HG03060 (cell line): Measurements from ENCODE around the gene MOB3B.
A peak's percentile ranks its signal among the peaks of the same experiment; 100 is the strongest.
"Not testable (repeated sequence)": the region's sequence is repeated elsewhere in the genome, so short reads cannot be mapped to it uniquely, and the experiment has no call there.

Source experiments
- ATAC-seq: cut with Tn5 transposase; IDR thresholded peaks from one replicate; pipeline ENCODE4 v1.9.1; 2021; ENCODE audit warnings: low read depth, moderate number of reproducible peaks; ENCODE audit not compliant: unreplicated experiment

MOB3B gene

DNA sequence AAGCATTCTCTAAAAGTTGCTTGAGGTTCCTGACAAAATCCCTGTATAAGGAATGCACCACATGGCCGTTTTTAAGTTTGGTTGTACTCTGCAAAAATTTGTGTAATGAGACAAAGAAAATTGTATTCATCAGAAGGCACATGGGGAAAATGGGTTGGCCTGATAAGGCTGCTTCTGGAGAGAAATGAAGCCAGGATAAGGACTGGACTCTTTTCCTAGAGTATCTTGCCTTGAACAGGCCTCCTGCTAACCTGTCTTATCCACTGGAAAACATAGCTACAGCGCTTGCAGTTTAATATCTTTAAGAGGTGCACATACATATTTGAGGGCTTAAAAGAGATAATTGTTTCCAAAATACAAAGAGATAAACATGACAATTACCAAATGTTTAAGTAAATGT lies 46.9 kb downstream of the MOB3B start:
- ATAC-seq: no peak

DNA sequence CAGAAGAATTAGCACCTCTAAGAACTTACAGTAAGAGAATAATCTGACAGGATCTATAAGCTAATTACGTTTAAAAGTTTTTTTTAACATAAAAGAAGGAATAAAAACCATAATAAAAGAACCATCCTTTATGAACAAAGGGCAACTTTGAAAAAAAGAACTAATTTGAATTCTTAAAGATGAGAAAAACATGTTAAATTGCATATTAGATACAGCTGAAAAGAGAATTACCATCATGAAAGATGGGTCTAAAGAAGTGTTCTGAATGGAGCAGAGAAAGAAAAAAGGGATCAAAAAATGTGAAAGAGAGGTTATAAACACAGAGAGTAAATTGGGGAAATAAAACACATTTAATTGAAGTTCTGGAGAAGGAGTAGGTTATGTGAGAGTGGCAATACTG lies 51.3 kb downstream of the MOB3B start:
- no peak for ATAC-seq

DNA sequence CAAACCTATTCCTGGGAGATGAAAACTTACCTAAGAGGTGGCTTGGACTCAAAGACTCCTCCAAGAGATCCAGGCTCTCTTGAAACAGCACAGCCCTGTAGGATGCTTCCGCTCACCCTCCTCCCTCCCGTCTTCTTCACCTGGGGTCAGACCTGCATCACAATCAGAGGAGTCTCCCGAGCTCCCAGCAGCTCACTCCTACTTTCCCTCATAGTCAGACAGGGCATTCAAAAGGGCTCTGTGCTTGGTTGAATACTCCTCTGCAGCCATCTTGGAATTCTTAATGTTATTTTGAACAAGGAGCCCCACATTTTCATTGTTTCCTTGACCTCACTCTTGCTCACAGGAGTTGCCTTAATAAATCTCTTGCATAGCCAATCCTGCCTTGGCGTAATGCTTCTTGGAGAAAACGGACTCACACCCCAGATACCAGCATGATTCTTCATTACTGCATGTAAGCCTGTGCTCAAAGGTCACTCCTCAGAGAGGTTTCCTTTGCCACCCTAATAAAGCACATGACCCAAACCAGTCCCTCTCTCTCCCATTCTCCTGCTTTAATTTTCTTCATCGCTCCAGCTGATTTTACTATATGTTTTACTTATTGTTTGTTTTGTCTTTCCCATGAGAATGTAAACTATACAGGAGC lies 52.6 kb downstream of the MOB3B start:
- no peak for ATAC-seq

DNA sequence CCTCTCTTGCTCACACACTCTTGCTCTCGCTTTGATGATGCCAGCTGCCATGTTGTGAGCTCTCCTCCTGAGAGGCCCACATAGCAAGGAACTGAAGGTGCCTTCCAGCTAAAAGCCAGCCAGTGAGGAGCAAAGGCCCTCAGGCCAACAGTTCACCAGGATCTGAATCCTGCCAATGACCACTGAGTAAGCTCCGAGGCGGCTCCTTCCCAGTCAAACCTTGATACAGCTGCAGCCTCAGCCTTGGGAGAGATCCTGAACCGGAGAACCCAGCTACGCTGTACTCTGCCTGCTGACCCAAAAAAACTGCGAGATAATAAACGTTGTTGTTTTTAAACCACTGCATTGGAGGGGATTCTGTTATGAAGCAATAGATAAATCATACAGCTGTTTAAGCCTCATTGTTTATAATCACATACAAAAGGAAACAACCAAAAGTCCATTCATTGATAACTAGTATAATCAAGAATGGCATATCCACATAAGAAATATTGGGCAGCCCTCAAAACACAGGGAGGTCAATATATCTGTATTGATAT lies 54.5 kb downstream of the MOB3B start:
- no peak for ATAC-seq

DNA sequence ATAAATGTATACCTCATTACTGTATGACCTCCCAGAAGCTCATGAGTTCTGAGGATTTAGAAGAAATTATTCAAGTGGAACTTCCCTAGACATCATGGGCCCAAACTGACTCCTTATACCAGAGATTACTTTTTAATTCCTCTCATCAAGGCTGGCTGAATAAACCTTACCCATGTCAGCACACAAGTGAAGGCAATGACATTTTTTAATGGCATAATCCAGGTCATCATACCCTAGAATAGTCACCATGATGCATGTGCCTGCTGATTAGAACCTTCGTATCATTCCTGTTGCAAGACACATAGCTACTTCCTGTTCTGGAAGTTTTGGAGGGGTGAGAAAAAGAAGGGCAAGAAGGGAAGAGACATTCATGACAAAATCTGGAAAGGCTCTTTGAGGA lies 55.3 kb downstream of the MOB3B start:
- no peak for ATAC-seq

DNA sequence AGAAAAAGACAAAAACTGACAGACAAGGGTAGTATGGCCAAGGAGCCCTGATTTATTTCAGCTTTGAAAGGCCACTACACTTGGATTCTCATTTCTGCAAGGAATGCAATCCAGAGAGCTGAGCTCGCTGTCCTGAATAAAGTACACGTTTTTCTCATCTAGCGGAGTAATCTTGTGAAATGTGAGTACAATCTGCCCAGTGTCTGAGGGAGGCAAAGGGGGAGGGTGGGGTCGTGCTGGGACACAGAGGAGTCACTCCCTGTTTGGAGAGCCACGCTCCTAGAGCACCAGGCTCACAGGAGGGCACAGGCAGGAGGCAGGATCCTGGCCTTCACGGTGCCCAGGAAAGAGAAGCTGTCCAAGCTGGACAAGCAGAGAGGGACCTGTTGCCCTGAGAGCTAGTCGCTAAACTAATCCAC lies 56.5 kb downstream of the MOB3B start:
- no peak for ATAC-seq

DNA sequence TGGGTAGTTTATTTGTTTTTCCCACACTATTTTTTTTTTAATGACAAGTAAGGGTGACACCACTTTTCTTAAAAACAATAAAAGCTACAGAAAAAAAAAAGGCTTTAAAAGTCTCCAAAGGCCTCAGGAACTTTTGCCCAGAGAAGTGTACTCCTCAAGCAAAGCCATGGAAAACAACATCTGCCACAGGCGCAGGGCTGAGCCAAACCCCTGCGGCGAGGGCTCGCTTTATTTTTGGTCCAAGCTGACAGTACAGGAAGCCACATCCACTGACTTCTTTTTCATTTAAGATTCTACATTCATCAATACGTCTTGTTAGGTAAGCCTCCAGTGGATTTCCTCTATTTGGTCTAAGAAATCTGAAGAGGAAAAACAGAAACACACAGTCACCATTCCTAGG lies 57.4 kb downstream of the MOB3B start:
- ATAC-seq: no peak

DNA sequence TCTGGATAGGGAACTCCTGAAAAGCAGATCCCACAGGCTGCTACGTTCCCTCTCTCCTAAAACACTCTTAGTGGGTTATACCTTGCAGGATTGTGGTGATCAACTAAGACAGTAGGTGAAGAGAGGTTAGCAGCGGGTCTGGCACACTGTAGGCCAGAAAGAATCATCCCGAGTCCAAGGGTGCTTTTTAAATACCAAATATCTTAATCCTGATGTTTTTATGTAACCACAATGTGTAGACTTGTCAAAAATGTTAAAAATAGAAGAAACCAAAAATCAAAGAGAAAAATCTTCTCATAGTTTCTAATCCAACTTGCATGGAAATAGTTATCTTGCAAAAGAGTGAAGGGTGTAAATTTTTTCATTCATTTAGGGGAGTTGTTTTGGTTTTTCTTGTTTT lies 57.8 kb downstream of the MOB3B start:
- no peak for ATAC-seq

DNA sequence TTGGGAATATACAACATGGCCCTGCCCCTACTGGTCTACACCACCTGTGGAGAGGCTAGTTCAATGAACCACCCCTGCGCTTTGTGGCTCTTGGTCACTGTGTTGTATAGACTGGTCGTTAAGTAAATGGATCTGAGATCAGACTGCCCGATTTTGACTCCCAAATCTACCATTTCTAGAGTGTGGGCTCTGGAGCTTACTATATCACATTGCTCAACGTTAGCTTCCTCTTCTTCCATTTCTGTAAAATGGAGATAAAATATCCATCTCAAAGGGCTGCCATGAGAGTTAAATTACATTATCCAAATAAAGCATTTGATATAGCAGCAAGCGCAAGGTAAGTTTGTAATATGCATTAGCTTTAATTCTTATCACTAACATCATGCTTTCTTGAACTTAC lies 58.2 kb downstream of the MOB3B start:
- ATAC-seq: no peak

DNA sequence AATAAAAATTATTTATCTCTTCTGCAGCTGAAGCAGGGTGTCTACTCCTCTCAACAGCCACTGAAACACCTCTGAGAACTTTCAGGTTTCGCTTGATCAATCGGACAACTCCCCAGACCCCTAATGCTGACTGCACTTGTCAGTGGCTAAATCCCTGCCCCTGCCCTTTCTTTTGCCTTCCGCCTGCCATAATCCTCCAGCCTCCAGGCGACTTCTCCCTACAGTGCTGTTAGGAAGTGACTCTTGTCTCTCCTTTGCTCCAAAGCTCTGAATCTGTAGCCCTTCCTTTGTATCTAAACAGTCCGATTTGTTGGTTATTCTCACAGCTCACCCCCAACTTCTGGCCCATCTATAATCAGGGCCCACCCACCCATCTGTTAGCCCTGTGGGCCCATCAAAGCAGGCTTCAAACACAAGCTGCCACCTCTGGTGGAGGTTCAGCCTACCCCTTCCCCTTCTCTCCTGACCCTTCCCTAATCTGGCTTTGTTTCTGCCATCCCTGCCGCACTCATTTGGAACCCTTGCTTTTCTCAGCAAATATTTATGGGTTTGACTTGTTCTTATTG lies 59.2 kb downstream of the MOB3B start:
- ATAC-seq: no peak

DNA sequence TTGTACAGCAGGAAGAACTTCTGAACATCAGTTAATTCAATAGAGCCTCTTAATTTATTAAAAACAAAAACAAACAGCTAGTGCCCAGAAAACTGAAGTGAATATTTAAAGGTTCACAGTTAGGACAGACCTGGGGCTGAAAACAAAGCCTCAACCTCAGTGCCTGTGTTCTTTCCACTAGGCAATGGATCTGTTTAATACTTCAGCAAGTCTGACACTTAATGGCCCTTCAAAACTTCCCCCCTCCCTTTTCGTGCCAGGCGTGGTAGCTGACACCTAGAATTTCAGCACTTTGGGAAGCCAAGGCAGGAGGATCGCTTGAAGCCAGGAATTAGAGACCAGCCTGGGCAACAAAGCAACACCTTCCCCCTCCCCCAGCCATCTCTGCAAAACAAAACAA lies 60.1 kb downstream of the MOB3B start:
- ATAC-seq: no peak

DNA sequence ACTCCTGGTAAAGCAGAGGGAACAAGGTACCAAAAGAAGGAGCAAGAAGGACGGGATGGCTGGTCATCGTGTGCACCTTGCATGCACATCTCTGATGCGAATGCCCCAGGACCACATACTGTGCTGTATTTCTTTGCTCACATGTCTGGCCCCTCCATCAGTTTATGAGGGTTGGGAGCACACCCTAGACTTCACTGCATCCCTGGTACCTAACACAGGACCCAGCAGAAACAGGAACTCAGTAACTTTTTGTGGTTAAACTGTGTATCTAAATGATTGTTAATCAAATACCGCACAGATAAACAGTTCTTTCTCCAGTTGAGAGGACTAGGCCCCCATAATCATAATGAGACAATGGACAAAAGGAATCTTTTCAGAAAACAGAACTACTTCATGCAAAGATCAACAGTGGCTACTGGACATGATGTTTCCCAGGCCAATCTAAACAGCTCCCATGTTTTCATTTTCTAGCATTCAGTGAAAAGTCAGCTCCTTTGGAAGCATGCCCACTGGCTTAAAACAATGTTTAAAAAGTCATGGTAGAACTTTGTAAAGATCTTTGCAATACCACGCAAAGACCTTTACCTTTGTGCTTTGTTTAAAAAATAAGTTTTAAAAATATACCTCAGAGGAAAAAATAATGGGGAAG lies 61.0 kb downstream of the MOB3B start:
- ATAC-seq: no peak

DNA sequence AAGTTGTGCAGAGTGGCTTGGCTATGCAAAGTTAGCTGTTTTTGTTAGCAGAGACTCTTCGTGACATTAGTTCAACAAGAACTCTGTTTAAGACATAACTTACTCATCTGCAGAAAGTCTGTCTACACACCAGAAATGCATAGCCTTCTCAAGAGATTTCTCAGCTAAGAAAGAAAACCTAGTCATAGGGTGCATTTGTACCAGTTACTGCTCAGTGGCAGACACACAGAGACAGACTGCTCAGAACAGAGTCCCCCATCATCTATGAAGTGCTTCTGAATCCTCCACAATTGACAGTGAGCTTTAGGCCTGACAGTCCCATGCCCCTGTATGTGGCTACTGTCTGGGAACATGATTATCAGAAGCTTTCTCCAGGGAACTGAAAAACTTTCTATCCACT lies 61.6 kb downstream of the MOB3B start:
- ATAC-seq: no peak

DNA sequence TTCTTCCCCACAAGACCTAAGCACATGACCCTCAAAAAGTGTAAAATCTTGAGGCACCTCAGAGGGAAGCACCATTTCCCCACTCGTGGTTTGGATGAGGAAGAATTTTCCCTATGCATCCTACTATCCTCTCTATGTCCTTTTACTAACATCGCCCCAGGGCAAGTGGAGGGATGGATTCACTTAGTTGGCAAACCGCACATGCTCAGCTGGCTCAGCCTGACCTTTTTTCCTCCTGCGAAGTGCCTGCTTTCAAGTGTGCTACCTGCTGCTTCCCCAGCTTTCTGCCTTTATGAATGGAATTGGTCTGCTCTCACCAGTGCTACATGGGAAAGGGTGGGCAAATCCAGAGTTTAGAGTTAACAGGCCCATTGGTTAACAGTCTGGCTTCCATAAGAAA lies 62.1 kb downstream of the MOB3B start:
- ATAC-seq: no peak

DNA sequence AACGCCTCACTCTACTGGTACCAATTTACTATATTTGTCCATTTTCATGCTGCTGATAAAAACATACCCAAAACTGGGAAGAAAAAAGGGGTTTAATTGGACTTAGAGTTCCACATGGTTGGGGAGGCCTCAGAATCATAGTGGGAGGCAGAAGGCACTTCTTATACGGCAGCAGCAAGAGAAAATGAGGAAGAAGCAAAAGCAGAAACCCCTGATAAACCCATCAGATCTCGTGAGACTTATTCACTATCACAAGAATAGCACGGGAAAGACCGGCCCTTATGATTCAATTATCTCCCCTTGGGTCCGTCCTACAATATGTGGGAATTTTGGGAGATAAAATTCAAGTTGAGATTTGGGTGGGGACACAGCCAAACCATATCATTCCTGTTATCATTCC lies 63.1 kb downstream of the MOB3B start:
- not testable (repeated sequence) for ATAC-seq

DNA sequence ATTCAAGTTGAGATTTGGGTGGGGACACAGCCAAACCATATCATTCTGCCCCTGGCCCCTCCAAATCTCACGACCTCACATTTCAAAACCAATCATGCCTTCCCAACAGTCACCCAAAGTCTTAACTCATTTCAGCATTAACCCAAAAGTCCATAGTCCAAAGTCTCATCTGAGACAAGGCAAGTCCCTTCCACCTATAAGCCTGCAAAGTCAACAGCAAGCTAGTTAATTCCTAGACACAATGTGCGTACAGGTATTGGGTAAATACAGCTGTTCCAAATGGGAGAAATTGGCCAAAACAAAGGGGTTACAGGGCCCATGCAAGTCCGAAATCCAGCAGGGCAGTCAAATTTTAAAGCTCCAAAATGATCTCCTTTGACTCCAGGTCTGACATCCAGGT lies 64.7 kb downstream of the MOB3B start:
- ATAC-seq: not testable (repeated sequence)

DNA sequence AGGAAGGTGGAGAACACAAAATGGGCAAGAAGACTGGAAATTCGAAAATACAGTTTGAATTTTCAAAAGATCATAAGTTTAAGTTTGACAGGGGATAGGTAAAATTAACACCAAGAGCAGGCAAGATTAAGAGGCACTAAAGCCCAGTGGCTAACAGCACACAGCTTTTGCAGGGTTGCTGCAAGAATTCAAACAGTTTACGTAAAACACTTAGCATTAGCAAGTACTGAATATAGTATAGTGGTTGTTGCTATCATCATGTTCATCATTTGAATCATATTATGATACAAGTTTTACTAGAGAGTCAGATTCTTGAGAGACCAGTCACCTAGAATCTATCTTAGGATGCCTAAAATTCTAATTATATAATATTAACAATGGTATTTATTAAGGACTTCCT lies 66.8 kb downstream of the MOB3B start:
- no peak for ATAC-seq

DNA sequence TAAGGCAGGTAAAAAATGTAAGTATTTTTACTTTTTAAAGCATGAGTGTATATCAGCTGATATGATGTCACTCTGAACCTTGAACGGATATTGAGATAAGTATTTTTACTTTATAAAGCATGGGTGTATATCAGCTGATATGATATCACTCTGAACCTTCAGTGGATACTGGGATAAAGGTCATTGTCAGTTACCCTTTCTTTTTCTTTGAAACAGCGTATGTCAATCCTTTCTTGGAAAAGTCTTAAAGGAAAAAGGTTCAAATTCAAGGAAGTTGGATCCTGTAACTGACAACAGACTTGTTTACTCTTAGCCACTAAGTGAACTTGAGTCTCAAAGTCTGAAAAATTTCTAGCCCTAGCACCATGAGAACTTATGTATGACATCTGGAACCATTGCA lies 67.2 kb downstream of the MOB3B start:
- ATAC-seq: no peak

DNA sequence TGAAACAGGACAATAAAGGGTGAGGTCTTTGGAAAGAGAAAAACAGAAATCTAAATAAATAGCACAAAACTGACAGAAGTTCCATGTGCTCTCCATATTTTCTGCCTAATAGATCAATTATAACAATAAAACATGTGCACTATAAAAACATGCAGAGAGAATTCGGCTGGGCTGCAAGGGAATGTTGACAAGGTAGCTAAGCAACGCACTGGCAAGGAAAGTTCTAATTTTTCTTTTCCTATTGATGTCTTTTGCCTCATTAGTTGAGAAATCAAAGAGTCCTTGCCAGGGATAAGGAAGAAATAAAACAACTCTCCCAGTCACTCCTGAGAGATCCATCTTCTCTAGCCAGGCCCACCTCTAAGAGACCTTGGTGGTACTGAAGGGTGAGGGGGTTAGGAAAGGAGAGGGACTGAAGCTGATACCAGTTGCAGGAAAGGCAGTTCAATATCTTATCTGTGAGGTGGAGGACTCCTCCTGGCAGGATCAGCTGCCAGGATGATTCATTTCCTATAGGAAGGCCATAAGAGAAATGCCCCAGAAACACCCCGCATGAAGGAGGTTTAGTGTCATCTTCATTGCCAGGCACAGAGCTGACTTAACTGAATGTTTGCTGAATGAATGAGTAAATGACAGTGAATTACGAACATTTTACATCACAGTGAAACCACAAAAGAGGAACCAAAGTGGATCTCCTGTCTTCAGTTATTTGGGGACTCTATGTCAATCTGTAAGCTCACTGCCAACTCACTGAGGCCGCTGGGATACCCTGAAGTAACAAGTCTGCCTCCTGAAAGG lies 69.2 kb downstream of the MOB3B start:
- ATAC-seq: peak; percentile 92

DNA sequence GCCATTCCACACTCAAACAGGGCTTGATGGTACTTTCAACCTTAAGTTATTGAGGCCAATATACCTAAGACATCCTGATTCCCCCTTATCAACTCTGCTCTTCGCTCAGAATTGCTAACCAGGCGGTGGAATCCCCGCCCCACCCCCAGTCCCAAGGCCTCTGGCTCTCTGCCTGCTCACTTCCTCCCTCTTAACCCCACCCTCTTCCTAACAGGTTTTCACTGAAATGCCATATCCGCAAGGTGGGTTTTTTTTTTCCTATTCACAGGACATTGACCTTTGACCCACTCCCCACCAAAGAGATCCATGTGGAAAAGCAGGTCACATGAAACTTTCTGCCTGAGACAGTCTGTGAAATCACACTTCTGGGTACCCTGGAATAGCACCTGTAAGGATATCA lies 72.2 kb downstream of the MOB3B start:
- no peak for ATAC-seq

DNA sequence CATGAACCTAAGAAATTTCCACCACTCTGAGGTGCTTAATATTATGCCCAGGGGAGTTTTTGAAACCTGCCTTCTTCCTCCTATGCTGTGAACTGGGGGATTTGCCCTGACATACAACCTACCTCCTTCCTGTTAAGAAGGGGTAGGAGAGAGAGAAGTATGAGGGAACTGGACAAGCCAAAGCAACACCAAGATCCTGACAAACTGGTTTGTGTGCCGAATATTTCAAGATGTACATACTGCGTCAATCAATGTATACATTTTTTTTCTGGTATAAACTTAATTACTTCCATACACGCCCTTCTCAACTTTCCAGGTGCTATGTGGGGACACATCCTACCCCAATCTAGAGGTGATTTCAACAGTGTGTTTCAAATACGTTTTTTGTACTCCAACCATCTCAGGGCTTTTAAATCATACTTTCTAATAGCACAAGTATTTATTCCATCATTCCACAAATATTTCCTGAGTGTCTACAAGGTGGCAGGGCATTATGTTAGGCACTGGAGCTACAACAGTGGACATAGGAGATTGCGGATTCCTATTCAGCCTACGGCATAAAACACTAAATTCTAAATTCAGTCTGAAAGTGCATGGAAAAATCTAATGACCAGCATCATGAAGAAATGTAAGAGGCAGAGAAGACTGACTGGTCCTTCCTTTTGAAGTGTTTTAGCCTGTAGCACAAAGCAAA lies 75.6 kb downstream of the MOB3B start:
- ATAC-seq: no peak
